ENCODE data around the gene GP1BB.
"Not testable (repeated sequence)": the region's sequence is repeated elsewhere in the genome, so short reads cannot be mapped to it uniquely, and the experiment has no call there.

The GP1BB gene

DNA sequence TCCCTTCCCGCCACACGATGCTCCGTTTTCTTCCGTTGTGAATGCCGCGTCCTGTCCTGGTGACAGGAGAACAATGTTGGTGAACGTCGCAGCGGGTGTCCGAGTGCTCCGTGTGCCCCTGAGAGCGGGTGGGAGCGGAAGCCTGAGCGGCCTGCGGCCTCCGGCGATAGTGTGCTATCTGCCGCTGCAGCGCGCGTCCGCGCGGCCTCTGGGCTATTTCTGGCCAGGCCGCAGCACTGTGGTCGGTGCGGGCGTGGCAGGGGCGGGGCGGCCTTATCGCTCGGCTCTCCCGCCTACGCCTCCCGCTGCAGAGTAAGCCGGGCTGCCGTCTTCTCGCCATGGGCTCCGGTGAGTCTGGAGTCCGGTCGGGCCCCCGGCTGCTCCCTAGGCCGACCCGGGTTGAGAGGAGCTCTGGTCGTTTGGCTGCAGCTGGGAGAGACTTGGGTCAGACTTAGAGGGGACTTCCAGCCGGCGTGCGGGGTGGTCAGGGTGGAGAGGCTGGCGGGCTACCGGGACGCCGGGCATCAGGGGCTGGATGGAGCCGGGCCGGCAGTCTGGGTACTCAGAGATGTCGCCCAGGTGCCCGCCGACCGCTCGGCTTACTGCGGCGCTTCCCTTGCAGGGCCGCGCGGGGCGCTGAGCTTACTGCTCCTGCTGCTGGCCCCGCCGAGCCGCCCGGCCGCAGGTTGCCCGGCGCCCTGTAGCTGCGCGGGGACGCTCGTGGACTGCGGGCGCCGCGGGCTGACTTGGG, at the start of gene GP1BB:
TSS of gene GP1BB (plus strand) at position 308 of the 751 bp plus-strand sequence. CDS start at position 339, 31 bp downstream.
- DNase-seq (ENCODE audit: low read depth in 2 of 3, low spot score in 1 of 3): peak in 1 of 3 donors; percentile 13

DNA sequence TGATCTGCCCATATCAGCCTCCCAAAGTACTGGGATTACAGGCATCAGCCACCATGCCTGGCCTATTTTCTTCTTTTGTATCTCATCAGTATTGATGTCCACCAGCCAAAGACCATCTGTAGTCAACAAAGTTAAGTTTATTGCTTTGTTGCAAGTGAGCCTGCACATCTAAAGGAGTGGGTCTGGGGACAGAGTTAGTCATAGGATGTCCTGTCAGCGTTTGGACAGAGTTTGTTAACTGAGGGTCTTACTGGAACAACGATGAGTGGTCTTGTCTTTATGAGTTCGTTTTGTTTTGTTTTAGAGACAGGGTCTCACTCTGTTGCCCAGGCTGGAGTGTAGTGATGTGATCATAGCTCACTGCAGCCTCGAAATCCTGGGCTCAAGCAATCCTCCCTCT, 49.7 kb upstream of the GP1BB start:
- DNase-seq (ENCODE audit: low read depth in 2 of 3, low spot score in 1 of 3): no peak

DNA sequence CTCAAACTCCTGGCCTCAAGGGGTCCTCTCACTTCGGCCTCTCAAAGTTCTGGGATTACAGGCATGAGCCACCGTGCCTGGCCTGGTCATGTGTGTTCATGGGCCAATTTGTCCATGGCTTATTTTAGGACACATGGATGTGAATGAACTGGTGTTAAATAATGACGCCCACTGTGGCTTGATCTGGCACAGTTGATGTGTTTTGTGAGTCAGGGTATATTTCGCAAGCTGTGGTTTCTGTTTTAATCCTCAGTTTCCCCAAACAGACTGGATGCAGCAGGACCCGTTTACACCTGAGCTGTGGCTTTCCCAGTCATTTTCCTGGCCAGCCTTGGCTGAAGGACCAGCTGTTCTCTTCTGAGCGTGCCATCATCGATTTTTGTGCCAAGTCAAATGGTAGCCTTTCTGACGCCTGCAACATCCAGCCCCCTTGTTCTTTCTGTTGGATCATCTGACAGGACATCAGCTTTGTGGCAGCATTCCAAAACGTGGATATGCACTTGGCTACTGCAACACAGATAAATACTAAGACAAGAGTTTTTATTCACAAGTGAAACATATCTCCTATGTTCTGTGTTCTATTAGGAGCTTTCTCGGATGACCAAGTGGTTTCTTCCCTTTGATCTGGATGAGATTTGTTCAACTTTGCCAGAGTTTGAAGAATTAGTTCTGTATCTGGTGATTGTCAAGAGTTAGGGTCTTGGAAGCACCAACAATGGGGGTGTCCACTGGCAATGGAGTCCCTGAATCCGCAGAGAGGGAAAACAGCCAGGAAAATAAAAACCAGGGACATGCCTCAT, 49.0 kb upstream of the GP1BB start:
- DNase-seq (ENCODE audit: low read depth in 2 of 3, low spot score in 1 of 3): no peak

DNA sequence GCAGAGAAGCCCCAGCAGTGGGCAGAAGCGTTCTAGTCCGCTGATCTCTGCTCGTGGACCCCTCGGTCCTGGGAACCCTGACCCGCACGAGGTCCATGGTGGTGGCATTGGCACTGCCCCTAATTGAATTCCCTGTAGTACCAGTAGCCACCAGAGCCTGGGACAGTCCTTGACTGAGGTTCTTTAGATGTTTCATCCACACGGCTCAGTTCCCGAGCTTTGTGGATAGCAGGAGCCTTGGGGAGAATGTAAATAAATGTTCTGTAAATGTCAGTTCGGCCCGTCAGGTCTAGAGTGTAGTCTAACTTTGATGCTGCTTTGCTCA, 48.4 kb upstream of the GP1BB start:
- DNase-seq (ENCODE audit: low read depth in 2 of 3, low spot score in 1 of 3): no peak

DNA sequence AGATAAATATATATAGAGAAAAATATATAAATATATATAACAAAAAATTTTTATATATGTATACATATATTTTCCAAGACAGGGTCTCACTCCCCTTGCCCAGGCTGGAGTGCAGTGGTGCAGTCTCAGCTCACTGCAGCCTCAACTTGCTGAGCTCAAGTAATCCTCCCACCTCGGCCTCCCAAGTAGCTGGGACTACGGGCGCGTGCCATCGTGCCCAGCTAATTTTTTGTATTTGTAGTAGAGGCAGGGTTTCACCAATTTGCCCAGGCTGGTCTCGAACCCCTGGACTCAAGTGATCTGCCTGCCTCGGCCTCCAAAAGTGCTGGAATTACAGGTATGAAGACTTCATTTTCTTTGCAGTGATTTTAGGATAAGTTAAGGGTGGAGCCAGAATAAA, 47.9 kb upstream of the GP1BB start:
- DNase-seq (ENCODE audit: low read depth in 2 of 3, low spot score in 1 of 3): no peak

DNA sequence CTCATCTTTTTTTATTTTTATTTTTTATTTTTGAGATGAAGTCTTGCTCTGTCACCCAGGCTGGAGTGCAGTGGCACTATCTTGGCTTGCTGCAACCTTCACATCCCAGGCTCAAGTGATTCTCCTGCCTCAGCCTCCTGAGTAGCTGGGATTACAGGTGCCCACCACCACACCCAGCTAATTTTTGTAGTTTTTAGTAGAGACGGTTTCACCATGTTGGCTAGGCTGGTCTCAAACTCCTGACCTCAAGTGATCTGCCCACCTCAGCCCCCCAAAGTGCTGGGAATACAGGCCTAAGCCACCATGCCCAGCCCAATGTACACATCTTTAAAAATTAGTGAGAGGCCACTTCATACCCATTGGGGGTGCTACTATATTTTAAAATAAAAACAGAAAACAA, 46.9 kb upstream of the GP1BB start:
- not testable (repeated sequence) for DNase-seq (ENCODE audit: low read depth in 2 of 3, low spot score in 1 of 3)

DNA sequence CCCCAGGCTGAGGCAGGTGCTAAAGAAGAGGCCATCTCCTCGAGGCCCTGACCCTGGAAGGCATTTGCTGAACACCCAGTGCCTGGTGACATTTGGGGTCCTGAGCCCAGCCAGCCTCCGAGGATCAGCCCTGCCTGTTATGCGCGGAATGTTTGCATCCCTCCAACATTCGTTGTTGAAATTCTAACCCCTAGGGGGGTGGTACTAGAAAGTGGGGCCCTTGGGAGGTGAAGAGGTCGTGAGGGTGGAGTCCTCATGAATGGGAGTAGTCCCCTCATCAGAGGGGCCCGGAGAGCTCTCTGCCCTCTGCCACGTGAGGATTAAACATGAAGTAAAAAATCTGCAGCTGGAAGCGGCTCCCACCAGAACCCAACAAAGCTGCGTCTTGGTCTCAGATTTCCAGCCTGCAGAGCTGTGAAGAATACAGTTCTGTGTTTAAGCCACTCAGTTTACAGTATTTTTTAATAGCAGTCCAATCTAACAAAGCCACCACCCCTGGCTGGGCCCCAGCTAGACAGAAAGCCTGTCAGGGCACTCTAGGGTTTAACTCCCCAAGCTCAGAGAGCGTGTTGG, 44.3 kb upstream of the GP1BB start:
- DNase-seq (ENCODE audit: low read depth in 2 of 3, low spot score in 1 of 3): no peak

DNA sequence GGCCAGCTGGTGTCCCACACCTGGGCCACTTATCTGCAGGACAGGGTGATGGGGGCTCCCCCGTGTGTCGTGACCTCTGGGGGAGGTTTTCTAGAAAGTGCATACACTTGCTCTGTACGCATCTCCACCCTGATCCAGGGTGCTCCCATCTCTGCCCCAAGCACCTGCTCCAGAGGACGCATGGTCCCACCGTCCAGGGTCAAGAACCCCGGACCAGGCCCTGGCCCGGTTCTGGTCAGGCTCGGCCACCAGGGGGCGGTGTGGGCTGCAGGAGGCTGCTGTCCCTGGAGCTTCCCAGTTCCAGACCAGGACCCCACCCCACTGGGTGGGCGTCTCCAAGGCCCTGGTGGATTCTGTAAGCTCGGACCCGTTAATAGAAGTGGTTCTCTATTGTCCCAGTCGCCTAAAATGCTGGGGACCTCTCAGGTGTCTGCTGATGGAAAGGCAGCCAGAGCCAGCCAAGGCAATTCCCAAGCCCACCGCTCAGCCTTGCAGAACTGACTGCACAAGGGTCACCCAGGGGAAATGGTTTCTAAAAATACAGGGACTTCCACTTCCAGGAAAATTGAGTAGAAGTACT, 43.7 kb upstream of the GP1BB start:
- DNase-seq (ENCODE audit: low read depth in 2 of 3, low spot score in 1 of 3): peak in 2 of 3 donors; percentile 14 to 34

DNA sequence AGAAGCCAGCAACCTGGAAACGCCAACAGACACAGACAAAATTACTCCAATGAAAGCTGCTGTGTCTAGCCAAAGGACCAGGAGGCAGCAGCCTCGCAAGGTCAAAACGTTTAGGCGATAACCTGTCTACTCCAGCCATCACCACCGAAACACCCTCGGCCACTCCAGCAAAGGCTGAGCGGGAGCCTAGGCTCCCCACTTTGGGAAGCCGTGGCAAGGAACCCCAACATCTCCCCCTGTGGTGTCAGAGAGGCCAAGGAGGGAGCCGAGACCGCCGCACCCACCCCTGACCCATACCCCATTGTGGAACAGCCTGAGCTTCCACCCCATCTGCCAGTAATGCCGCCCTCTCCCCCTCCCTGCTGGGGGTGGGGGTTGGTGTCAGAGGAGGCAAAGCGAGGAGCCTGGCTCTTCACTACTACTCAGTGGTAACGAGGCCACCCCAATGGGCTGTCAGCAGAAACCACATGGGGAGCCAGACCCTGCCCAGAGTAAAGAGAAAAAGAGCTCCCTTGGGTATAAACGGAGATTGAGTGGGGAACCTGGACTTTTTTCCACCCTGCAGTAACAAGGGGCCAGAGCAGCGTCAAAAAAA, 43.0 kb upstream of the GP1BB start:
- DNase-seq (ENCODE audit: low read depth in 2 of 3, low spot score in 1 of 3): no peak

DNA sequence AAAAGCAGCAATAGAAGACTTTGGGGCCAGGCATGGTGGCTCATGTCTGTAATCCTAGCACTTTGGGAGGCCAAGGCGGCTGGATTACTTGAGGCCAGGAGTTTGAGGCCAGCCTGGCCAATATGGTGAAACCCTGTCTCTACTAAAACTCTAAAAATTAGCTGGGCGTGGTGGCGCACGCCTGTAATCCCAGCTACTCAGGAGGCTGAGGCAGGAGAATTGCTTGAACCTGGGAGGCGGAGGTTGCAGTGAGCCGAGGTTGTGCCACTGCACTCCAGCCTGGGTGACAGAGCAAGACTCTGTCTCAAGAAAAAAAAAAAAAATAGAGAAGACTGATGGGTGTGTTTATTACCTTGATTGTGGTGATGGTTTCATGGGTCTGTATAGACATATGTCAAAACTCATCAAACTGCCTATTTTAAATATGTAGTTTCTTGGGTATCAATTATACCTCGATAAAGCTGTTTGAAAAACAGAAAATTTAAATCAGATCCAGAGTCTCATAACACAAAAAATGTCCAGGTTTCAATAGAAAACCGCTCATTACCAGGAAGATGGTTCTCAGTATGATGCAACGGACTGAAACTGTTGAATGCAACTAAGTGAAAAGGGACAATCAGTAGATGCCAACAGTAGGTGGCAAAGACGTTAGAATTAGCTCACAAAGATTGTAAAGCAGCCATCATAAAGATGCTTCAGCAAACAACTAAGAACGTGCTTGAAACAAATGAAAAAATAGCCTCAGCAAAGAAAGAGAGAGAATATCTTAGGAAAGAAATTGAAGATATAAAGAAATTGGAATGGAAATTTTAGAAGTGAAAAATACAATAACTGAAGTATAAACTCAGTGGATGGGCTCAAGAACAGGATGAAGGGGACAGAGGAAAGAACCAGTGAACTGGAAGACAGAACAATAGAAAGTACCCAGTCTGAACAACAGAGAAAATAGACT, 42.2 kb upstream of the GP1BB start:
- DNase-seq (ENCODE audit: low read depth in 2 of 3, low spot score in 1 of 3): no peak

DNA sequence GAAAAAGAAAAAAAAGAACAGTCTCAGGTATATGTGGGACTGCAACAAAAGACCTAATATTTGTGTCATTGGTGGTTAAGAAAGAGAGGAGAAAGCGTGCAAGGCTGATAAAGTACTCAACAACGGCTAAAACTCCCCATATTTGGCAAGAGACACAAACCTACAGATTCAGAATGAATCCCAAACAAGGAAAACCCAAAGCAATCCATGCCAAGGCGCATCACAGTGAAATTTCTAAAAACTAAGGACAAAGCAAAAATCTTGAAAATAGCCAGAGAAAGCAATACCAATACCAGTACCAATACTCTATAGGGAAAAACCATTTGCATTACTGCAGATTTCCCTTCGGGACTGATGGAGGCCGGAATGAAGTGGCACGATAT, 41.5 kb upstream of the GP1BB start:
- DNase-seq (ENCODE audit: low read depth in 2 of 3, low spot score in 1 of 3): no peak

DNA sequence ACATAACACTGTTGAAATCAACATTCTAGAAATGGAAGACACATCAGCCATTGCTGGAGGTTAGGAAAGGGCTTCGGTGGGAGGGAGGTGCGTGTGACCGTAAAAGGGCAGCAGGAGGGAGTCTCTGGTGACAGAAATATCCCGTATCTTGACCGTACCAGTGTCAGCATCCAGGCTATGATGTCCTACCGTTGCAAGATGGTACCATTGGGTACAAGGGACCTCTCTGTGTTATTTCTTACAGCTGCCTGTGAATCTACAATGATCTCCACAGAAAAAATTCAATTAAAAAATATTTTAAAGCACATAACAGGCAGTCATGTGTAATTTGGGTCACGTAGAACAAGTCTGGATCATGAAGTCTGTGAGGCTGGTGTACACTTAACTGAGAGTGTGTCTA, 36.4 kb upstream of the GP1BB start:
- DNase-seq (ENCODE audit: low read depth in 2 of 3, low spot score in 1 of 3): no peak

DNA sequence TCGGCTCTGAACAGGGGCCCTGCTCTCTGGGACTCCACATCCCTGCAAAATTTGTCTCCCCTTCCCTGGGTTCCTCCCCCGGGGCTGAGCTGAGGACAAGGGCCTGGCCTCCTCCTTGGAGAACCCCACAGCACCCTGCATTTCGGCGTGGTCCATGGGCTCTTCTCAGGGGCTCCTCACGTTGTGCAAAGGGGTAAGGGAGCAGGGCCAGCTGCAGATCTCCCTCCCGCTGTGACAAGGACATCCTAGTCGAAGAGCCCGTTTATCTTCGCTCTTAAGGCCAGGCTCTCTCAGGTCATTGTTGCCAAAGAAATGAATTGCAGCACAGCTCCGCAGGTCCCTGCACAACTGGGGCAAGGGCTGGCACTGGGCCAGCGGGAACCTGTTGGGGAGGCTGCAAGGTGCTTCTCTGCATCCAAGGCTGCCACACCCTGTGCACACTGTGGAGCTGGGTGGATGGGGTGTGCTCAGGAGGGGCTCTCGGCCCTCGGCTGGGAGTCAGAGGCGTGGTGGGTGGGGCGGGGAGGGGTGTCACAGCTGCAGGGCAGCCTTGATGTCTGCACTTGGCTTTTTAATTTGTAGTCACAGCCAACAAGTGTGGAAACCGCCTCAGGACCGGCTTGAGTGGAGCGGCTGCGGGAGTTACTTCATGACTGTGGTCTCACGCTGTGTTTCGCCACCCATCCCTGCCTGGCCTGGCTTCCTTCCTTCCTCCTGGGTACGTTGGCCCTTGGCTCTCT, 35.6 kb upstream of the GP1BB start:
- no peak for DNase-seq (ENCODE audit: low read depth in 2 of 3, low spot score in 1 of 3)

DNA sequence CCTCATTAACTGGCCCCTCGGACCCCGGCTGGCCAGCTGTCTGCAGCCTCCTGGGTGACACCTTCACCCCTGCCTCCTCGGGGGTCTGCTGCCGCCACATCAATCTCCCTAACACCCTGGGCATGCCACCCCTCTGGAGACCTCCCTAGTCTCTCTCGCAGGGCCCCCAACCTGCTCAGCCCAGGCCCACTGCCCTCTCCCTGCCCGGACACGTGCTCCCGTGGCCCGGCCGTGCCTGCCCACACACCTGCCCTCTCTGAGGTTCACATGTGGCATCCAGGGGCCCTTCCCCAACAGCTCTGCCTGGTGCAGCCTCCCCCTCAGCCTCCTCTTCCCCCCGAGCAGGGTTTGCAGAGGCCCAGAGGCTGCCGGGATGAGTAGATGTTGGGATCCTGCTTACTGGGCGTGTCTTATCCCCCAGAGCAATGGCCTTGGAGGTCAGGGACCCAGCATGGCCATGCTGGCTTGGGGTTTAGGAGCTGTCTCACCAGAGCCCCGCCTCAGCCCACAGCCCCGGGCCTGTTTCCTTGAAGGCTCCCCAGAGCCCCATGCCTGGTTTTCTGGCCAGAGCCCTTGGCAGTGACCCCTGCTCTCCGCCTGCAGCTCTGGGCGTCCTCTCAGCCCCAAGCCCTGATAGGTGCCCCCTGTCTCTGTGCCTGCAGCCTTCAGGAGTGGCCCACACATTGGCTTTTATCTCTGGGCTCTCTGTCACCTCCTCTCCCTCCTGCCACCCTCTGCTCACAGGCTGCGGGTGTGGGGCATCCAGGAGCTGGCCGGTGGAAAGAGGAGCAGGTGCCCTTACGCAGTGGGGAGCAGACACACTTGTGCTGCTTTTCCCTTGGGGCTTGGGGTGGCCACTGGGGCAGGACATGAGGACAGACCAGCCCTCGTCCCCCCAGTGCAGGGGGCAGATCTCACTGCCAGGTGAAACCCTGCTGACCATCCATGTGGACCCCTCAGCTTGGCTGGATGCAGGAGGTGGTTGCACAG, 34.7 kb upstream of the GP1BB start:
- no peak for DNase-seq (ENCODE audit: low read depth in 2 of 3, low spot score in 1 of 3)

DNA sequence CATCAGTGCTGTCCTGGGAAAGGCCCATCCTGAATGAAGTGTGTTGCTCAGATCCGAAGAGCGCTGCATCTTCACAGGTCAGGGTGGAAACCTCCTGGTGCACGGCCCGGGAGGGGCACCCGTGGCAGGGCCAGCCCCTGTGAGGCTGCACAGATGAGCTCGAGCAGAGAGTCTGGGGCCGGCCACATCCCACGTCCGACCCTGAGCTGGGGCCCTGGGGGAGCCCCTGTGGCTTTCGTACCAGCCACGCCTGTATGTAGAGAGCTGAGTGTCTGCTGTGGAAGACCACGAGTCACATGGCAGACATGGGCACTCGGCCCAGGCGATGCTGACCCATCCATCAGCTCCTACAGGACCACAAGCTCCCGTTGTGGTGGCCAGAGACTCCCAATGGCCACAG, 33.9 kb upstream of the GP1BB start:
- no peak for DNase-seq (ENCODE audit: low read depth in 2 of 3, low spot score in 1 of 3)

DNA sequence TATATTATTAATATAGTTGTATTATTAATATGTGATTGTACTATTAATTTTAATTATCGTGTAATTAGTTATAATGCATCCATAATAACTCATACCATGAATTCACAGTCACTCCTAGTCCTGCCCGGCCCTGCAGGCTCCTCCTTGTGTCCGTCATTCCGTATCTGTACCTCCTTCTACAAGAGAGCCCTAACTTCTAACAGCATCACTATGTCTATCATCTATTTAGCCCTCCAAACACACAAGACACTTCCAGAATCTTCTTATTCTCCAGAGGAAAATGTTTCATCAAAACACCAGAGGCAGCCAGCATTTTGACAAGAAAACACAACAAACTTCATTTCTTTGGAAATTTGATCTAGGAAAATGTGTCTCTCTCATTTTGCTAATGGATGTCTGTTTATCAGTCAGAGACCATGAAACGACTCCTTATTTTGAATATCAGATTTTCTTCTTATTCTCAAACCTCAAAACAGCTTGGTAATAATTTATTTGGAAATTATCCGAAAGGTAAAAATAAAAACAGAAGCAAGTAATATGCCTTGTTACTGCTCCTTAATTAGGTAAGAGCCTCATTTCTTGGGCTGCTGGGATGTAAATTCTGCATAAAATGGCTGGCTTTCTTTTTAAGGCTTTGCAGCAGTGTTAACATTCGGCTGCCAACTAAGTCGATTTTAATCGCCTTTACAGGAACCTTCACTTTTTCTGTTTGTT, 32.2 kb upstream of the GP1BB start:
- no peak for DNase-seq (ENCODE audit: low read depth in 2 of 3, low spot score in 1 of 3)

DNA sequence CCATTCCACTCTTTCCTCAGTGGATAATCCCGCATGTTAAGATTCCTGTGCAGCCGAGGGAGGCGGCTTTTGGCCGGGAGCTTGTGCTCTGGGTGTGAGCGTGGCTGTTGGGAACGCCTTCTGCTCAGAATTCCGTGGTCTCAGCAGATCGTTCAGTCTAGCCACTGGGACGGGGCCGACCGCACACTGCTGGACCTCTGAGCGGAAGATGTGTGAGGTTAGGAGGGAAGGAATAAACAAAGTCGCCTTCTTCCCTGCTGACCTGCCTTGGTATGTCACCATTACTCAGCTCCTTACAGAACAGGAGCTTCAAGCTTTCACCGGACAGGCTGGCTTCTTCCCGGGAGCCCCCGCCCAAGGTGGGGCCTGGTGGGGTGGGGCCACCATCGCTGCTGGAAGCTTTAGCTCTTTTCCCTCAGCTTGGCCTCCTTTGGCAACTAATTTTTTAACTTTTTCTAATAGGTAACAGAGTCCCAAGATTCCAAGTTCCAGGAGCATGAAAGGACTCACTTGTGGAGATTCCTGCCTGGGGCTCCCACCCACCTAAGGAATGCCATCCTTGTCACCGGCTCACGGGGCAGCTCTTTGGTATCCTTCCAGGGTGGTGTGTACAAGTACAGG, 31.5 kb upstream of the GP1BB start:
- no peak for DNase-seq (ENCODE audit: low read depth in 2 of 3, low spot score in 1 of 3)

DNA sequence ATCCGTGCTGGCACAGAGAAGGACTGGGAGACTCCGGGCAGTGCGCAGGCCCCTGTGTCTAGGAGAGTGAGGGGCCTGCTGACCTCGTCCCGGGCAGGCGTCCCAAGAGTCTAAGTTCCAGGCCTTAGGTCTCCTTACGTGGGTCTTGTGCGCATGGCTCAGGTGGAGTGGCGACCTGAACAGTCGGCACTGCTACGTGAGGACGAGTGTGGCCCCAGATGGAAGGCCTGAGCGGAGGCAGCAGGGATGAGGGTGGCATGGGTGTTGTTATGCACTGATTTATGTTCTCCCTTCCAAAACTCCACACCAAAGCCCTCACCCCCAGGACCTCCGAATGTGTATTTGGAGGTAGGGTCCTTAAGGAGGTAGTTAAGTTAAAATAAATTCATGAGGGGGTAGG, 29.8 kb upstream of the GP1BB start:
- DNase-seq (ENCODE audit: low read depth in 2 of 3, low spot score in 1 of 3): no peak
